ENCODE results near the gene GLRX3. TPM values are rescaled to one million over a fixed set of nuclear protein-coding genes. Genes with fewer than 3 reads are reported as not detected.
"Not testable (repeated sequence)": the region's sequence is repeated elsewhere in the genome, so short reads cannot be mapped to it uniquely, and the experiment has no call there.

GLRX3 gene
- total RNA-seq, 1 experiment from 2014 or later = 191 TPM

DNA sequence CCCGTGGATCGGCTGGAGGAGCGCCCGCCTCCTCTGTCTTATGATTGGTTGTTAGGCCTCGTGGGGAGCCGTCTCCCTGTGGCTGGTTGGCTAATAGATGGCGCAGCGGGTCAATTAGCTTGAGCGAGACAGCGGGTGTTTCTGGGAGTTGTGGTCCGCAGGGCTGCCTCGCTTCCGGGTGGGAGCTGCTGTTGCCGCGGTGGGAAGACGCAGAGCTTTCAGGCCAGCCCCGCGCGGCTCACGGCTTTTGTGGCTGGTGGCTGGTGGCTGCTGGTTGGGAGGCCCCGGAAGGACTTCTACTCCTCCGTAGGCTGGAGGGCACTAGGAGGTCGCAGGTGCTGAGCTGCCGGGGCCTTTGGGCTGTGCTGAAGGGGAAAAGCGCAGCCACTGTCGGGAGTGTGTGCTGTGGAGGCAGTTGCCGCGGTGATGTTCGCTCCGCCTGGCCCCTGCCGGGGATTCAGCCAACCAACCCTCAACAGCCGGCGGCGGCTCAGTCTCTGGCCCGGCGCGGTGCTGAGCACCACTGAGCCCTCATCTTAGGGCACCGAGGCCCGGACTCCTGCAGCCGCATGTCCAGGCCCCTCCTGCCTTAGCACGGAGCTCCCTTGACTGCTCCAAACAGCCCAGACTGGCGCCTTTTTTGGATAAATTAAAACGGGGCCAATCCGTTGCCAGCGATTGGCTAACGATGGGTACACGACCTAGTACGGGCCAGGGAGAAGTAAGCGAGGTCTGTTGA lies 24.9 kb upstream of the GLRX3 start:
- Mint-ChIP-seq H3K36me3 (ENCODE audit: insufficient read depth, unreplicated experiment) (peaks cover 19% of the 10 kb centered on the region), H3K4me3 (ENCODE audit: unreplicated experiment) (peak overlapping the region; percentile 91), H3K4me1 (ENCODE audit: low read depth, unreplicated experiment) (peaks cover 7% of the 10 kb centered on the region), H3K27ac (ENCODE audit: unreplicated experiment) (peak overlapping the region; percentile 91), H3K27me3 (ENCODE audit: insufficient read depth, unreplicated experiment) (no peaks in the 10 kb centered on the region), H3K9me3 (ENCODE audit: unreplicated experiment) (peaks cover 5% of the 10 kb centered on the region)
- H3K36me3 ChIP-seq (ENCODE audit: control insufficient read depth, insufficient read depth, low read length) = no peaks in the 10 kb centered on the region
- no peaks in the 10 kb centered on the region for H3K27me3 ChIP-seq (replicated peaks; ENCODE audit: control insufficient read depth, insufficient read depth, low read length)
- intact Hi-C loops (cut with micrococcal nuclease; ENCODE audit: unreplicated experiment) = loop anchor here (1.0 kb wide), 2 partner anchors 17 to 25 kb away; partner anchors contain the start of gene GLRX3
- H3K4me1 ChIP-seq = peaks cover 5% of the 10 kb centered on the region
- peak overlapping the region; percentile 82 for H3K4me3 ChIP-seq (ENCODE audit: low read depth, low read length)
- CTCF ChIA-PET = interaction anchor here (0.6 to 2.9 kb wide), 5 partner anchors 16 to 79 kb away, joined by 3 to 33 read pairs (median 14); partner anchors contain the start of gene GLRX3
- H3K9me3 ChIP-seq = 0 out of 2 replicates have a peak, but pooled peaks cover 3% of the 10 kb centered on the region
- TSS peak; percentile 87 for BruUV-seq (replicated peaks)
- TF ChIP-seq, protein P1, sequence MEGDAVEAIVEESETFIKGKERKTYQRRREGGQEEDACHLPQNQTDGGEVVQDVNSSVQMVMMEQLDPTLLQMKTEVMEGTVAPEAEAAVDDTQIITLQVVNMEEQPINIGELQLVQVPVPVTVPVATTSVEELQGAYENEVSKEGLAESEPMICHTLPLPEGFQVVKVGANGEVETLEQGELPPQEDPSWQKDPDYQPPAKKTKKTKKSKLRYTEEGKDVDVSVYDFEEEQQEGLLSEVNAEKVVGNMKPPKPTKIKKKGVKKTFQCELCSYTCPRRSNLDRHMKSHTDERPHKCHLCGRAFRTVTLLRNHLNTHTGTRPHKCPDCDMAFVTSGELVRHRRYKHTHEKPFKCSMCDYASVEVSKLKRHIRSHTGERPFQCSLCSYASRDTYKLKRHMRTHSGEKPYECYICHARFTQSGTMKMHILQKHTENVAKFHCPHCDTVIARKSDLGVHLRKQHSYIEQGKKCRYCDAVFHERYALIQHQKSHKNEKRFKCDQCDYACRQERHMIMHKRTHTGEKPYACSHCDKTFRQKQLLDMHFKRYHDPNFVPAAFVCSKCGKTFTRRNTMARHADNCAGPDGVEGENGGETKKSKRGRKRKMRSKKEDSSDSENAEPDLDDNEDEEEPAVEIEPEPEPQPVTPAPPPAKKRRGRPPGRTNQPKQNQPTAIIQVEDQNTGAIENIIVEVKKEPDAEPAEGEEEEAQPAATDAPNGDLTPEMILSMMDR (IDR thresholded peaks at IDR 0.05; ENCODE audit: insufficient read depth in 1 of 2, low read depth in 1 of 2, low read length in 1 of 2, severe bottlenecking in 1 of 2, unreplicated experiment in 1 of 2) = no peak
- DNase-seq = peak; percentile 95 to 97
- POLR2A ChIA-PET = interaction anchor here (0.6 to 3.1 kb wide), 5 partner anchors 17 to 644 kb away, joined by 3 to 66 read pairs (median 4); partner anchors contain the start of genes GLRX3 and MGMT

DNA sequence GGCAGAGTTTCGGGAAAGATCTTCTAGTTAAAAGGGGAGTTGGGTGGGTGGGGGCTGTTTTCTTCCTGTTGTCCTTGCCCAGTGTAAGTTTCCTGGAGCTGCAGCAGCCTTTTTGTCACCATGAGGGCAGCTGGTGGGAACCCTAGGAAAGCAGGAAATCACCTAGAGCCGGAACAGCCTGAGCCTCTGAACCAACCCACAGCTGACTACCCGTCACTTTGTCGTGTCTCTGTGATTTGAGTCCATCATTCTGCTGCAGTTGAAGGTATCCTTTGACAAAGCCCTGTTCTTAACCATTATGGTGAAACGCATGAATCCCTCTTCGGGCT lies 24.4 kb upstream of the GLRX3 start:
- Mint-ChIP-seq H3K9me3 (ENCODE audit: unreplicated experiment) (peaks cover 10% of the 10 kb centered on the region), H3K36me3 (ENCODE audit: insufficient read depth, unreplicated experiment) (peaks cover 19% of the 10 kb centered on the region), H3K27me3 (ENCODE audit: insufficient read depth, unreplicated experiment) (no peaks in the 10 kb centered on the region), H3K4me3 (ENCODE audit: unreplicated experiment) (peak overlapping the region; percentile 91), H3K27ac (ENCODE audit: unreplicated experiment) (peak overlapping the region; percentile 91), H3K4me1 (ENCODE audit: low read depth, unreplicated experiment) (peaks cover 7% of the 10 kb centered on the region)
- intact Hi-C loops (cut with micrococcal nuclease; ENCODE audit: unreplicated experiment) = loop anchor here (1.0 kb wide), 2 partner anchors 16 to 24 kb away; partner anchors contain the start of gene GLRX3
- no peaks in the 10 kb centered on the region for H3K27me3 ChIP-seq (replicated peaks; ENCODE audit: control insufficient read depth, insufficient read depth, low read length)
- POLR2A ChIA-PET = interaction anchor here (1.1 to 3.1 kb wide), 3 partner anchors 16 to 645 kb away, joined by 4 to 66 read pairs (median 15); partner anchors contain the start of genes GLRX3 and MGMT
- peak overlapping the region; percentile 82 for H3K4me3 ChIP-seq (ENCODE audit: low read depth, low read length)
- TF ChIP-seq, protein P1 (IDR thresholded peaks at IDR 0.05; ENCODE audit: insufficient read depth in 1 of 2, low read depth in 1 of 2, low read length in 1 of 2, severe bottlenecking in 1 of 2, unreplicated experiment in 1 of 2) = no peak
- H3K9me3 ChIP-seq = peaks cover 6% of the 10 kb centered on the region; the same call in 1 of the 2 replicates
- no TSS peak for BruUV-seq (replicated peaks)
- H3K36me3 ChIP-seq (ENCODE audit: control insufficient read depth, insufficient read depth, low read length) = no peaks in the 10 kb centered on the region
- H3K4me1 ChIP-seq = peaks cover 5% of the 10 kb centered on the region
- CTCF ChIA-PET = interaction anchor here (0.6 to 2.9 kb wide), 3 partner anchors 16 to 41 kb away, joined by 3 to 33 read pairs (median 17); partner anchors contain the start of gene GLRX3
- DNase-seq = no peak

DNA sequence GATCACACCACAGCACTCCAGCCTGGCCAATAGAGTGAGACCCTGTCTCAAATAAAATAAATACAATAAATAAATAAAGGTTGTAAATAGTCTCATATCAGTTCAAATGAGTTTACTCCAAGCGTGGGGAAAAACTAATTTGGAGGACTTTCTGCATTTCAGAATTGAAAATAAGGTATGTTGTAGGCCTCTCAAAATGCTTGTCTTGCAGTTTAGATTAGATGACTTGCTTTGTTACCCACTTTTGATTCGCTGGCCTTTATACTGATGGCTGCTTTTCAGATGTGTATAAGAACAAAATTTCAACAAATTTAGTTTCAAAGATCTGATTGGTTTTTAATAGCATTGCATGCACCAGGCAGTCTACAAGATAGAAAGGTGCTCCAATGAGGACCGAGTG lies 23.4 kb upstream of the GLRX3 start:
- no TSS peak for BruUV-seq (replicated peaks)
- H3K27ac Mint-ChIP-seq (ENCODE audit: unreplicated experiment) = no peak overlapping the region
- H3K36me3 ChIP-seq (ENCODE audit: control insufficient read depth, insufficient read depth, low read length) = no peaks in the 10 kb centered on the region
- TF ChIP-seq, protein P1 (IDR thresholded peaks at IDR 0.05; ENCODE audit: insufficient read depth in 1 of 2, low read depth in 1 of 2, low read length in 1 of 2, severe bottlenecking in 1 of 2, unreplicated experiment in 1 of 2) = no peak
- H3K9me3 Mint-ChIP-seq (ENCODE audit: unreplicated experiment) = peaks cover 14% of the 10 kb centered on the region
- no peaks in the 10 kb centered on the region for H3K27me3 ChIP-seq (replicated peaks; ENCODE audit: control insufficient read depth, insufficient read depth, low read length)
- intact Hi-C loops (cut with micrococcal nuclease; ENCODE audit: unreplicated experiment) = no loop called here
- no peak overlapping the region for H3K4me3 Mint-ChIP-seq (ENCODE audit: unreplicated experiment)
- H3K36me3 Mint-ChIP-seq (ENCODE audit: insufficient read depth, unreplicated experiment) = peaks cover 19% of the 10 kb centered on the region
- no peak overlapping the region for H3K4me3 ChIP-seq (ENCODE audit: low read depth, low read length)
- ChIA-PET POLR2A (no interaction called here), CTCF (no interaction called here)
- H3K4me1 Mint-ChIP-seq (ENCODE audit: low read depth, unreplicated experiment) = peaks cover 7% of the 10 kb centered on the region
- H3K4me1 ChIP-seq = peaks cover 5% of the 10 kb centered on the region
- H3K9me3 ChIP-seq = peaks cover 13% of the 10 kb centered on the region
- DNase-seq = no peak
- no peaks in the 10 kb centered on the region for H3K27me3 Mint-ChIP-seq (ENCODE audit: insufficient read depth, unreplicated experiment)

DNA sequence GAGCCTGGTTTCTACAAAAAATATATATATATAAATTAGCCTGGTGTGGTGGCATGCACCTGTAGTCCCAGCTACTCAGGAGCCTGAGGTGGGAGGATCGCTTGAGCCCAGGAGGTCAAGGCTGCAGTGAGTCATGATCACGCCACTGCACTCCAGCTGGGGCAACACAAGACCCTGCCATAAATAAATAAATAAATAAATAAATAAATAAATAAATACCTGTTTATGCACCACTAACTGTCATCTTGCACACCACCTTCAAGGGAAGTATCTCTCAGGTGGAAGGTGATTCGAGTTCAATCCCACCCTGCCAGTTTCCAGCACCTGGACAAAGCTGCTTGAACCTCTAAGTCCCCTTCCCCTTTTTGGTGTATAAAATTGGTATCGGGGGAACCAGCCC lies 19.2 kb upstream of the GLRX3 start:
- H3K4me1 ChIP-seq; BruUV-seq (replicated peaks); DNase-seq; H3K27ac Mint-ChIP-seq (ENCODE audit: unreplicated experiment); POLR2A ChIA-PET; H3K4me1 Mint-ChIP-seq (ENCODE audit: low read depth, unreplicated experiment); H3K4me3 ChIP-seq (ENCODE audit: low read depth, low read length); CTCF ChIA-PET; H3K4me3 Mint-ChIP-seq (ENCODE audit: unreplicated experiment); H3K27me3 ChIP-seq (replicated peaks; ENCODE audit: control insufficient read depth, insufficient read depth, low read length); intact Hi-C loops (cut with micrococcal nuclease; ENCODE audit: unreplicated experiment); H3K36me3 ChIP-seq (ENCODE audit: control insufficient read depth, insufficient read depth, low read length); H3K27me3 Mint-ChIP-seq (ENCODE audit: insufficient read depth, unreplicated experiment); H3K36me3 Mint-ChIP-seq (ENCODE audit: insufficient read depth, unreplicated experiment): not testable (repeated sequence)
- H3K9me3 Mint-ChIP-seq (ENCODE audit: unreplicated experiment) = peaks cover 19% of the 10 kb centered on the region
- H3K9me3 ChIP-seq = peaks cover 19% of the 10 kb centered on the region

DNA sequence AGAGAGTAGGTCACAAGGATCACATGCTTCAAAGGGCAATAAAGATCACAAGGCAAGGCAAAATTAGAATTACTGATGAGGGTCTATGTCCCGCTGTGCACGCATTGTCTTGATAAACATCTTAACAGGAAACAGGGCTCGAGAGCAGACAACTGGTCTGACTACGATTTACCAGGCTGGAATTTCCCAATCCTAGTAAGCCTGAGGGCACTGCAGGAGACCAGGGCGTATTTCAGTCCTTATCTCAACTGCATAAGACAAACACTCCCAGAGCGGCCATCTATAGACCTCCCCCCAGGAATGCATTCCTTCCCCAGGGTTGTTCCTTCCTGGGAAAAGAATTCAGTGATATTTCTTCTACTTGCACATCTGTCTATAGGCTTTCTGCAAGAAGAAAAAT lies 18.7 kb upstream of the GLRX3 start:
- H3K4me3 ChIP-seq (ENCODE audit: low read depth, low read length); POLR2A ChIA-PET; H3K36me3 Mint-ChIP-seq (ENCODE audit: insufficient read depth, unreplicated experiment); H3K36me3 ChIP-seq (ENCODE audit: control insufficient read depth, insufficient read depth, low read length); intact Hi-C loops (cut with micrococcal nuclease; ENCODE audit: unreplicated experiment); H3K27ac Mint-ChIP-seq (ENCODE audit: unreplicated experiment); H3K27me3 ChIP-seq (replicated peaks; ENCODE audit: control insufficient read depth, insufficient read depth, low read length); H3K4me1 ChIP-seq; BruUV-seq (replicated peaks); H3K4me1 Mint-ChIP-seq (ENCODE audit: low read depth, unreplicated experiment); CTCF ChIA-PET; H3K4me3 Mint-ChIP-seq (ENCODE audit: unreplicated experiment); H3K27me3 Mint-ChIP-seq (ENCODE audit: insufficient read depth, unreplicated experiment): not testable (repeated sequence)
- H3K9me3 ChIP-seq = peaks cover 16% of the 10 kb centered on the region
- peaks cover 19% of the 10 kb centered on the region for H3K9me3 Mint-ChIP-seq (ENCODE audit: unreplicated experiment)
- peak in 1 of 2 experiments; percentile 39 for DNase-seq
